ENCODE results near the gene CAPN9.
"Not testable (repeated sequence)": the region's sequence is repeated elsewhere in the genome, so short reads cannot be mapped to it uniquely, and the experiment has no call there.

The CAPN9 gene, protein sequence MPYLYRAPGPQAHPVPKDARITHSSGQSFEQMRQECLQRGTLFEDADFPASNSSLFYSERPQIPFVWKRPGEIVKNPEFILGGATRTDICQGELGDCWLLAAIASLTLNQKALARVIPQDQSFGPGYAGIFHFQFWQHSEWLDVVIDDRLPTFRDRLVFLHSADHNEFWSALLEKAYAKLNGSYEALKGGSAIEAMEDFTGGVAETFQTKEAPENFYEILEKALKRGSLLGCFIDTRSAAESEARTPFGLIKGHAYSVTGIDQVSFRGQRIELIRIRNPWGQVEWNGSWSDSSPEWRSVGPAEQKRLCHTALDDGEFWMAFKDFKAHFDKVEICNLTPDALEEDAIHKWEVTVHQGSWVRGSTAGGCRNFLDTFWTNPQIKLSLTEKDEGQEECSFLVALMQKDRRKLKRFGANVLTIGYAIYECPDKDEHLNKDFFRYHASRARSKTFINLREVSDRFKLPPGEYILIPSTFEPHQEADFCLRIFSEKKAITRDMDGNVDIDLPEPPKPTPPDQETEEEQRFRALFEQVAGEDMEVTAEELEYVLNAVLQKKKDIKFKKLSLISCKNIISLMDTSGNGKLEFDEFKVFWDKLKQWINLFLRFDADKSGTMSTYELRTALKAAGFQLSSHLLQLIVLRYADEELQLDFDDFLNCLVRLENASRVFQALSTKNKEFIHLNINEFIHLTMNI

GRCh38 chr1:230747127-230747730 lies at the start of gene CAPN9:
TSS of gene CAPN9 (plus strand) at chr1:230747388. CDS start at chr1:230747497, 109 bp downstream.
- DNase-seq: no peak

DNA sequence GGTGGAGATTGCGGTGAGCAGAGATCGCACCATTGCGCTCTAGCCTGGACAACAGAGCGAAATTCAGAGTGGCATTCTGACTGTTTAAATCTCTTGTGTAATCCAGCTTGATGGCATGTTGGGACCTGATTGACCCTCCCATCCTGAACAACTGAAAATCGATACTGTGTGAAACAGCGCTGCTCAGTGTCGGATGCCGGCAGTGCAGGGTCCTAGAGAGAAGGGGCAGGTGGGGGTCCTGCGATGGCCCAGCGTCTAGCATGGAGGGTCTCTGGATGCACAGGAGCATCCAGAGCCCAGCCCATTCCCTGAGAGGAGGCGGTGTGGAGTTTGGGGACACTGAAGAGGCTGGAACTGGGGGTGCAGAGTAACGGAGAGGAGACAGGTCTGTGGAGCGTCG lies 49.1 kb upstream of the CAPN9 start:
- DNase-seq: no peak

DNA sequence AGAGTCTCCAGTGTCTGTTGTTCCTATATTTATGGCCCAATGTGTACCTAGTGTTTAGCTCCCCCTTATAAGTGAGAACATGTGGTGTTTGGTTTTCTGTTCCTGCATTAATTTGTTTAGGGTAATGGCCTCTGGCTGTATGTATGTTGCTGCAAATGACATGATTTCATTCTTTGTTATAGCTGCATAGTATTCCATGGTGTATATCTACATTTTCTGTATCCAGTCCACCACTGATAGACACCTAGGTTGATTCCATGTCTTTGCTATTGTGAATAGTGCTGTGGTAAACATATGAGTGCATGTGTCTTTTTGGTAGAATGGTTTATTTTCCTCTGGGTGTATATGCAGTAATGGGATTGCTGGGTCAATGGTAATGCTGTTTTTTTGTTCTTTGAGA lies 48.2 kb upstream of the CAPN9 start:
- DNase-seq: not testable (repeated sequence)

DNA sequence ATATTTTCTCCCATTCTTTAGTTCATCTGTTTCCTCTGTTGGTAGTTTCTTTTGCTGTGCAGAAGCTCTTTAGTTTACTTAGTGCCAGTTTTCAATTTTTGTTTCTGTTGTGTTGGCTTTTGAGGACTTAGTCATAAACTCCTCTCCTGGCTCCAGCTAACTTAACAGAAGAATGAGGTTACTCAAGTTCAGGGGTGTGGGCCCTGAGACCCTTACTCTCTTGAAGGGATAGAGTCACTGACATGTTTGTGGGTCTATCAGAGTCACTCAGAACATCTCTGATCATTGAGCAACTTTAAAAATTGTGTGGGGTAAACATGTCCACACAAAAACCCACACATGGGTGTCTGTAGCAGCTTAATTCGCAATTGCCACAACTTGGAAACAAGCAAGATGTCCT lies 47.5 kb upstream of the CAPN9 start:
- DNase-seq: no peak

DNA sequence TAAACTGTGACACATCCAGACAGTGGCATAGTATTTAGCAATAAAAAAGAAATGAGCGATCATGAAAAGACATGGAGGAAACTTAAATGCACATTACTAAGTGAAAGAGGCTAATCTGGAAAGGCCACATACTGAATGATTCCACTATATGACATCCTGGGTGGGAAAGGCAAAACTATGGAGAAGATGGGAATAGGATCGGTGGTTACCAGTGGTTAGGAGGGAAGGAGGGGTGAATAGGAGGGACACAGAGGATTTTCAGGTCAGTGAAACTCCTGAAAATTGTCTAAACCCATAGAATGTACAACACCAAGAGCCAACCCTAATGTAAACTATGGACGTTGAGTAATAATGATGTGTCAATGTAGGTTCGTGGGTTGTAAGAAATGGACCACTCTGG lies 47.1 kb upstream of the CAPN9 start:
- no peak for DNase-seq

DNA sequence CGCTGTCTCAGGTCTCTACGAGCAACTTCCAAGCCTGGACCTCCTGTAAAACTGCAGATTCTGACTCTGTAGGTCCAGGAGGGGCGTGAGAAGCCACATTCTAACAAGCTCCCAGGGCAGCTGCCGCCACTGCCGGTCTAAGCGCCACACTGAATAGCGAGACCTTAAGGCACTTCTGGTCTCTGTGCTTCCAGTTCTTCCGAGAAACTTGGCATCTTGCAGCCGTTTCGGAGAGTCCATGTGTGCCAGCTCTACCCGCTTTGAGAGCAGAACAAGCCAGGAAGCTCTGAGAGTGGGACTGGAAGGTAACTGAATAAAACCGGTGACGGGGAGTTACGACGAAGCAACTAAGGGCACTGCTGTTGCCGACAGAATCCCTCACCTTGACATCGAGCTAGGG lies 45.8 kb upstream of the CAPN9 start:
- DNase-seq: no peak

GRCh38 chr1:230701895-230702768 lies 45.1 kb upstream of the CAPN9 start:
- DNase-seq: no peak

DNA sequence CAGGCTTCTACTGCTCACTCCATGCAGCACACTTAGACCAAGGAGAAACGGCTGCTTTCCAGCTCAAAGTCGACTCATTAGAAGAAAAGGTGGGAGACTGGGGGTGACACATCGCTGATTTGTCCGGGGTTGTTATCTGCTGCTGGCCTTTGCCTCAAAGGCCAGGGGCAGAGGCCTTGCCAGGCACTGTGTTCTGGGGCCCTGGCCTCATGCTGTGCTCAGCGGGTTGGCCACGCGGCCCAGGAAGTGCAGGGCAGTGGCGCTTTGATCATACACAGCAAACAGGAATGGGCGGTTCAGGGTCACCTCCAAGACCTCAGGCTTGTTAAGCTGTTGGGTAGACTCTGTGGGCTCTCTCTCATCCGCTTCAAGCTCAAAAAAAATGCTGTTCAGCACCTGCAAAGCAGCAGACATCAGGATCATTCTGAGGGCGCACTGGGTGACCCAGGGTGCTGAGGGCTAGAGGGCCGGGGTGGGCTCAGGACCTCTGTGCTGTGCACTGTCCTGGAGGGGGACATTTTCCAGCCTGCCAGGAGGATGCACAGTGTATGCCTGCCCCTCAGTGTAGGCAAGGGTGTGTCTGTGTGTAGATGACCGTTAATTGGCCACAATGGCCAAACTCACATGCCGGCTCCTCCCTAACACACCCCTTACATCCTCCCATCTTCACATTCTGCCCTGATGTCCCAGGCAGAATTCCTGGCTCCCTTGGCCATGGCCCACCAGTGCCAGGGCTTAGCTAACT lies 44.1 kb upstream of the CAPN9 start:
- DNase-seq: no peak

GRCh38 chr1:230703679-230704385 lies 43.4 kb upstream of the CAPN9 start:
- no peak for DNase-seq

- DNase-seq: no peak
Observed at GRCh38 chr1:230704830-230705229, 42.4 kb upstream of the CAPN9 start.

DNA sequence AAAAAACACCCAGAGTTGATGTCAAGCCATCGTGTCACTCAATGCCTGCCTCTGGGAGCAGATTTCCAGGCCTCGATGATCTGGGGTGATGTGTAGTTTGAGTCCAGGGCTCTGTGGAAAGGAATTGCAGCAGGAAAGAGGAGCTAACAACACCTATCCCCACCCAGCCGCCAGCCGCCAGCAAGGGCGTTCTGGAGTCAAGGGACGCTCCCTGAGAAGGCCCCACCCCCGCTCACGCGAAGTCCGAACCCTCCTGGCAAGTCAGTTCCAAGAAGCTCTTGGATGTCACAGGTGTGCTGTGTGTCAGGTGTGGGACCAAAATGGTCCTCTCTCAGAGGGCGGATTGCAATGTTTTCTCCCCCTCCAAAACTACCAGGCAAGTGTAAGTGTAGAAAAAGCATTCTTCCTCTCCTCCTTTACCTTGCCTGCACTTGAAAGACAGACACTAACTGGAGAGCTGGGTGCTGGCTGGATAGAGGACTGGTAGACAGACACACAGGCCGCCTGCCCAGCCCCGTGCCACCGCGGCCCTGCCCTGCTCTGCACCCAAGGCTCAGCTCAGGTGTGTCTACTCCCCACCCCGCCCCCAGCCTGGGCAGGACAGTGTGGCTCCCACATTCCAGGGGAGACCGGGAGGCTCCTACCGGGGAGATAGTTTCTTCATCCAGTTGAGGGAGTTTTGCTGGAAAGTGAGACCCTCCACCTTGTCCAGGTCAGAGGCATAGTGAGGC lies 41.7 kb upstream of the CAPN9 start:
- no peak for DNase-seq

GRCh38 chr1:230706020-230706699 lies 41.0 kb upstream of the CAPN9 start:
- no peak for DNase-seq

DNA sequence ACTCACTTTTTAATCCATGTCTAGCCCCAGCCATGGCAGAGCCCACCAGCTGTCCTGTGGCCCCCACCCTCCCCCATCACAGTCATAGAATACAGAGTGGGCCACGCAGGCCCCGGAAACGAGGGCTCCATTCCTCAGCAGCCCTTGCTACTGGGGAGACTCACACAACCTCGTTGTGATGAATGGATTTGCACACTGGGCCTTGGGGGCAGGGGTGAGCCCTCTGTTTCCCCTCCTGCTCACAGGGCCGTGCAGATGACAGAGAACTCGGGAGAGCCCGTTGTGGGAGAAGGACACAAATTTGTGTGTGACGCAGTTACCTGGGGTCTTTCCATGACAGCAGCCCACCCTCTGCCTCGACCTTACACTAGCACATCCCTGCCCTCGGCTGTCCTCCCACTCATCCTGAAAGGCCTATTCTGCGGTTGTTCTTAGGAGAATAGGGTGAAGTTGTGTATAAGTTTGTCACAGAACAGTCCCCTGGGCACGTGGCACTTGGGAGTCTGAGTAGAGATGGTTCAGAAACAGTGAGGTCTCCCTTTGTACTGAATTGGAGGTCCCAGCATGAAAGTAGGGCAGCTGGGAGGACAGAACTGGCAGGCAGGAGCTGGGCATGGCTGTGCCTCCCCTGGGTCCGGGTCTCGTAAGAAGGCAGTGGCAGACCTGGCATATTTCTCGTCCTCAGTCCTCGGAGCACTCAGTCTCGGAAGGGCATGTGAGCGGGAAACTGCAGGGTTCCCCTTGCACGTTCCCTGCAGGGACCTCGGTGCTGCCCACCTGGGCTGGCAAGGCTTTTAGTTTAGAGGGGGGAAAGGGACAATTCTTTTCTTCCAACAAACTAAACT lies 40.1 kb upstream of the CAPN9 start:
- no peak for DNase-seq

GRCh38 chr1:230707732-230708630 lies 39.2 kb upstream of the CAPN9 start:
- DNase-seq: no peak

- no peak for DNase-seq
Observed at GRCh38 chr1:230708631-230709580, 38.3 kb upstream of the CAPN9 start.

DNA sequence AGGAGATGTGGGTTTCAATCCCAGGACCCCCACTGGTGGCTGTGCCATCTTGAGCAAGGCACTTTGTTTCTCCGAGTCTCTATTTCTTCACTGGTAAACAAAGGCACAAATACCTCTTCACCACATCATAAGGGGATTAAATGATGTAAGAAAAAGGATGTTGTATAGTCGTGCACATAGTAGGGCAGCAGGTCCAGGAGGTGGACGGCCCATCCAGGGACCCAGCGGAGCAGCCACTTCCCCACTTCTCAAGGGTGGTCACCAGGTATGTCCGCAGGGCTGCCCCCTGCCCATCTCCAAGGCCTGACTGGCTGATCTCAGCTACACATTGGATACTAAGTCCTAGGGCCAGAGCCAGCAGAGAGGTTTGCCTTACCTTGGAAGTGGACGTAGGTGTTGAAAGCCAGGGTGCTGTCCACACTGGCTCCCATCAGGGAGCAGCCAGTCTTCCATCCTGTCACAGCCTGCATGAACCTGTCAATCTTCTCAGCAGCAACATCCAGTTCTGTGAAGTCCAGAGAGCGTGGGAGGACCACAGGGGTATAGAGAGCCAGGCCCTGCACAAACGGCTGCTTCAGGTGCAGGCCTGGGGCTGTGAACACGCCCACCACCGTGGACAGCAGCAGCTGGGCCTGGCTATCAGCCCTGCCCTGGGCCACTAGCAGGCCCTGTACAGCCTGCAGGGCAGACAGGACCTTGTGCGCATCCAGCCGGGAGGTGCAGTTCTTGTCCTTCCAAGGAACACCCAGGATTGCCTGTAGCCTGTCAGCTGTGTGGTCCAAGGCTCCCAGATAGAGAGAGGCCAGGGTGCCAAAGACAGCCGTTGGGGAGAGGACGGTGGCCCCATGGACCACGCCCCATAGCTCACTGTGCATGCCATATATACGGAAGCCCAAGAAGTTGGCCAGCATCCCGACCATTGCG lies 37.3 kb upstream of the CAPN9 start:
- no peak for DNase-seq

Measured in cortex of kidney (tissue), 1 donor.